CD1c-positive myeloid dendritic cell (primary cell): Measurements from ENCODE around the gene CCL17.

ENCODE experiments used
- DNase-seq: peaks from one replicate; pipeline ENCODE4 v3.0.0-alpha.2; 2016; ENCODE audit errors: extremely low spot score

CCL17 gene

DNA sequence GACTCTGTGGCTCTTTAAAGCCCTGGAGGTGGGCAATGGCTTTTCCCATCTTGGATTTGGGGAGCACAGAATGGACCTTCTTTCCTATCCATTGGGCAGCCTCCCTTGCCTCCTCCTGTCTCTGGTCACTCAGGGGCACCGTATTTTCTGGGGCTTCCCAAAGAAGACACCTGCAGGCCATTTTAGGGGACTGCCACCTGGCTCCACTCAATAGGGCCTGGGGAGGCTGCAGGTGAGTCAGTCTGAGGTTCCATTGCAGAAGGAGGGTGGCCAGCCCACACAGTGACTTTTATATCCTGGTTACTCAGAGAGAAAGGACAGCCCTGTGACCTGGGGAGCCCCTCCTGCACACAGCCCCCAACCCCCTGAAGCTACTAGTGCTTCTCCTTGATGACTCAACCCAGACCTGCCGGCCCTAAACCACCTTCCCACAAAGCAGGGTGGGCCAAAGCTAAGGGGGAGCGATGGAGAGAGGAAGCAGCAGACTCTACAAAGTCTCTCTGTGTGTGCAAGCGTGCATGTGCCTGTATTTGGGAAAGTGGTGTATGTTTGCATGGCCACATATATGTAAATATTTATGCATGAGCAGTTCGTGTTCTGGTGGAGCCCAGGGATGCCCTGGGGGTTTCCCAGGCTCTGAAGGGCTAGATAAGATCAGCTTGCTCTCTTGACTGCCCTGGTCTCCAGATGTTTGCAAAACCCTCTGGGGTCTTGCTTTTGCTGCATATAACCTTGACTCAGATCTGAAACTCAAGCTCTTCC is 27.3 kb upstream of the CCL17 start:
- no peak for DNase-seq

DNA sequence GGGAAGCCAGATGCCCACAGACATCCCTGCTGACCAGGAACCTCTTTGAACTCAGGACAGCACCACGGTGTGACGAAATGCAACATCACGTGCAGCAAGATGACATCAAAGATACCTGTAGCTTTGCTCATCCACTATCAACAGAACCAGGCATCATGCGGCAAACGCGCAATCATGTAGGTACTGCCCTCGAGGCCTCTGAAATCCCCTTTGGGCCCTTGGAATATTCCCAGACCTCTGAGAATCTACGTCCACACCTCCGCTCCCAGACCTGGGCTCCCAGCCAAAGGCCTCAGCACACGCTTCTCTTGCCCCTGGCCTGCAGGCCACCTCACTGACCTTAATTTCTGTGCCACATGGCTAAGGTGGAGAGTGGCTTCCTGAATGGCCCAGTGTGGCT is 25.0 kb upstream of the CCL17 start:
- DNase-seq = no peak

- DNase-seq = peak; percentile 24
Measured at GRCh38 chr16:57380671-57381462, 23.7 kb upstream of the CCL17 start.

DNA sequence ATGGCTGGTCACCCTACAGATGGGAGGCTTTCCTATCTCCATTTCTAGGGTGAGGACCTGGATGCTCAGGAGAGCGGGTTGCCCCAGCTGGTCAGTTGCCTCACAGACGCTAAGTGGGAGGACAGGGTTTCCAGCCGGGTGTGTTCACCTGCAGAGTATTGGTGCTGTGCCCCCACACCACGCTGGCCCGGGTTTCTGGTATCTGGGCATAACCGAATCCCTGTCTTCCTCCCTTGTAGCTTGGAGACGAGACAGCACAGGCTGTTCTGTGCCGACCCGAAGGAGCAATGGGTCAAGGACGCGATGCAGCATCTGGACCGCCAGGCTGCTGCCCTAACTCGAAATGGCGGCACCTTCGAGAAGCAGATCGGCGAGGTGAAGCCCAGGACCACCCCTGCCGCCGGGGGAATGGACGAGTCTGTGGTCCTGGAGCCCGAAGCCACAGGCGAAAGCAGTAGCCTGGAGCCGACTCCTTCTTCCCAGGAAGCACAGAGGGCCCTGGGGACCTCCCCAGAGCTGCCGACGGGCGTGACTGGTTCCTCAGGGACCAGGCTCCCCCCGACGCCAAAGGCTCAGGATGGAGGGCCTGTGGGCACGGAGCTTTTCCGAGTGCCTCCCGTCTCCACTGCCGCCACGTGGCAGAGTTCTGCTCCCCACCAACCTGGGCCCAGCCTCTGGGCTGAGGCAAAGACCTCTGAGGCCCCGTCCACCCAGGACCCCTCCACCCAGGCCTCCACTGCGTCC is 22.6 kb upstream of the CCL17 start:
- no peak for DNase-seq

DNA sequence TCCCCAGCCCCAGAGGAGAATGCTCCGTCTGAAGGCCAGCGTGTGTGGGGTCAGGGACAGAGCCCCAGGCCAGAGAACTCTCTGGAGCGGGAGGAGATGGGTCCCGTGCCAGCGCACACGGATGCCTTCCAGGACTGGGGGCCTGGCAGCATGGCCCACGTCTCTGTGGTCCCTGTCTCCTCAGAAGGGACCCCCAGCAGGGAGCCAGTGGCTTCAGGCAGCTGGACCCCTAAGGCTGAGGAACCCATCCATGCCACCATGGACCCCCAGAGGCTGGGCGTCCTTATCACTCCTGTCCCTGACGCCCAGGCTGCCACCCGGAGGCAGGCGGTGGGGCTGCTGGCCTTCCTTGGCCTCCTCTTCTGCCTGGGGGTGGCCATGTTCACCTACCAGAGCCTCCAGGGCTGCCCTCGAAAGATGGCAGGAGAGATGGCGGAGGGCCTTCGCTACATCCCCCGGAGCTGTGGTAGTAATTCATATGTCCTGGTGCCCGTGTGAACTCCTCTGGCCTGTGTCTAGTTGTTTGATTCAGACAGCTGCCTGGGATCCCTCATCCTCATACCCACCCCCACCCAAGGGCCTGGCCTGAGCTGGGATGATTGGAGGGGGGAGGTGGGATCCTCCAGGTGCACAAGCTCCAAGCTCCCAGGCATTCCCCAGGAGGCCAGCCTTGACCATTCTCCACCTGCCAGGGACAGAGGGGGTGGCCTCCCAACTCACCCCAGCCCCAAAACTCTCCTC is 21.9 kb upstream of the CCL17 start:
- DNase-seq = no peak

GRCh38 chr16:57383276-57384247 is 21.0 kb upstream of the CCL17 start:
- DNase-seq = no peak

- peak; percentile 70 for DNase-seq
Measured at GRCh38 chr16:57384248-57385070, 20.1 kb upstream of the CCL17 start.

DNA sequence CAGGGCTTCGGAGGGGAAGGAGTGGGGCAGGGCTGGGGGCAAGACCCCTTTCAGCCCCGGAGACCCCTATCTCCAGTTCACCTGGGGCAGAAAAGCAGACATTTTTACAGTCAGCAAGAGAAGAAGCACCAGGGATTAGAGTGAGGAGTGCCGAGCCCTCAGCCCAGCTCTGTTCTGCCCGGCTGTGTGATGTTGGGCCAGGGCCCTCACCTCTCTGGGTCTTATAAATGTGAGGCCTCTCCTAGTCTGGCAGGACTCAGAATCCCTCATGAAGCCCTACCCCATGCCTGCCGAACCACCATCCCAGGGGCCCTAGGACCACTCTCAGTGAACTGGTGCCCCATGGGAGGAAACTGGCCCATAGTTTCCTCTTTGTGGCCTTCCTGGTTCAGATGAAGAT is 19.5 kb upstream of the CCL17 start:
- no peak for DNase-seq

GRCh38 chr16:57386381-57386951 is 18.1 kb upstream of the CCL17 start:
- no peak for DNase-seq

DNA sequence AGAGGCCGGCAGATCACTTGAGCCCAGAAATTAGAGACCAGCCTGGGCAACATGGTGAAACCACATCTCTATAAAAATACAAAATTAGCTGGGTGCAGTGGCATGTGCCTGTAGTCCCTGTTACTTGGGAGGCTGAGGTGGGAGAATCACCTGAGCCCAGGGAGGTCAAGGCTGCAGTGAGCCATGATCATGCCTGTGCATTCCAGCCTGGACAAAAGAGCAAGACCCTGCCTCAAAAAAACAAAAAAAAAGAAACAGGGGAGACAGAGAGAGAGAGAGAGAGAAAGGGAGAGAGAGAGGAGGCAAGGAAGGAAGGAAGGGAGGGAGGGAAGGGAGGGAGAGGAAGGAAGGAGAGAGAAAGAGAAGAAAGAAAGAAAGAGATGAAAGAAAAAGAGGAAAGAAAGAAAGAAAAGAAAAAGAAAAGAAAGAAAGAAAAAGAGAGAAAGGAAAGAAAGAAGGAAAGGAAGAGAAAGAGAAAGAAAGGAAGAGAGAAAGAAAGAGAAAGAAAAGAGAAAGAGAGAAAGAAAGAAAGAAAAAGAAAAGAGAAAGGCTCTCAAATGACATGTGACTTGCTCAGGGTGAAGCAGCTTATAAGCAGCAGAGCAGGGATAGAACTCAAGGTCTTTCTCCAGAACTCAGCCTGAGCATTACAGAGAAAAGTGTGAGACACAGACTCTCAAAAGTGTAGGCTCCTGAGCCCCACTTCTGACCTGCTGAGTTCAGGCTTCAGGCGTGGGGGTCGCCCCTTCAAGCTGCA is 16.8 kb upstream of the CCL17 start:
- no peak for DNase-seq

- DNase-seq = no peak
Measured at GRCh38 chr16:57388359-57389086, 16.0 kb upstream of the CCL17 start.

GRCh38 chr16:57389087-57389468 is 15.5 kb upstream of the CCL17 start:
- DNase-seq = no peak

GRCh38 chr16:57390636-57391295 is 13.8 kb upstream of the CCL17 start:
- DNase-seq = no peak

- DNase-seq = no peak
Measured at GRCh38 chr16:57391300-57391699, 13.3 kb upstream of the CCL17 start.

DNA sequence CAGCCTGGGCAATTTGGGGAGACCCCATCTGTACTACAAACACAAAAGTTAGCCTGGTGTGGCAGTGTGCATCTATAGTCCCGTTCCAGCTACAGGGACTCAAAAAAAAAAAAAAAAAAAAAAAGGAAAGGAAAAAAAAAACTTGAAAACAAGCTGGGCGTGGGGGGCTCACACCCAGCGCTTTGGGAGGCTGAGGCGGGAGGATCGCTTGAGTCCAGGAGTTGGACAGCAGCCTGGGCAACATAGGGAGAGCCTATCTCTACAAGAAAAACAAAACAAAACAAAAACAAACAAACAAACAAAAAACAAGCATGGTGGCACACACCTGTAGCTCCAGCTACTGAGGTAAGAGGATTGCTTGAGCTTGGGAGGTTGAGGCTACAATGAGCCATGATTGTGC is 12.9 kb upstream of the CCL17 start:
- DNase-seq = no peak

- DNase-seq = no peak
Measured at GRCh38 chr16:57392694-57393093, 11.9 kb upstream of the CCL17 start.

- no peak for DNase-seq
Measured at GRCh38 chr16:57394444-57394843, 10.1 kb upstream of the CCL17 start.
